Activated CD8-positive, alpha-beta T cell treated with anti-CD3 and anti-CD28 coated beads, Interleukin-2, amount 10 ng/mL, durations not matched to agents 7 days and 5 days (primary cell): ENCODE results near the gene COL27A1. TPM values are rescaled to one million over a fixed set of nuclear protein-coding genes. Genes with fewer than 3 reads are reported as not detected.

Experiments used
- ATAC-seq: fragments of 150-1000 bp; cut with Tn5 transposase; one replicate; pipeline ENCODE4 v1.10.0; 2021; ENCODE audit warnings: moderate library complexity
- CTCF ChIA-PET: fragments of 350-600 bp; sonication (Branson Sonifier 250); formaldehyde crosslinking; loops from one replicate; lab custom pipeline; 2021; ENCODE audit warnings: antibody characterized with exemption; lab: Charles Lee
- POLR2A ChIA-PET: fragments of 350-600 bp; sonication (Branson Sonifier 250); formaldehyde crosslinking; loops from one replicate; lab custom pipeline; 2021; ENCODE audit warnings: antibody characterized with exemption; lab: Charles Lee
- DNase-seq: peaks from one replicate; pipeline ENCODE4 v3.0.0-alpha.2; 2020
- H3K27ac Mint-ChIP-seq: one replicate; pipeline ENCODE4 v1.8.0; 2021; ENCODE audit warnings: mild to moderate bottlenecking, mixed read lengths
- H3K27me3 Mint-ChIP-seq: one replicate; pipeline ENCODE4 v1.8.0; 2021; ENCODE audit warnings: low read depth, mixed read lengths
- H3K36me3 Mint-ChIP-seq: one replicate; pipeline ENCODE4 v1.8.0; 2021; ENCODE audit warnings: low read depth, mixed read lengths
- H3K4me1 Mint-ChIP-seq: one replicate; pipeline ENCODE4 v1.8.0; 2021; ENCODE audit warnings: low read depth, mixed read lengths
- H3K4me3 Mint-ChIP-seq: one replicate; pipeline ENCODE4 v1.8.0; 2021; ENCODE audit warnings: mild to moderate bottlenecking, mixed read lengths
- H3K9me3 Mint-ChIP-seq: one replicate; pipeline ENCODE4 v1.8.0; 2022; ENCODE audit warnings: mixed read lengths; ENCODE audit not compliant: insufficient read depth
- total RNA-seq, 2 experiments: library from RNA; stranded (reverse); gene quantifications; one replicate each; pipeline ENCODE4 v1.2.3, GENCODE V29; 2021

The COL27A1 gene
- total RNA-seq, 2 experiments from 2014 or later, result 0.47 to 0.99 TPM

DNA sequence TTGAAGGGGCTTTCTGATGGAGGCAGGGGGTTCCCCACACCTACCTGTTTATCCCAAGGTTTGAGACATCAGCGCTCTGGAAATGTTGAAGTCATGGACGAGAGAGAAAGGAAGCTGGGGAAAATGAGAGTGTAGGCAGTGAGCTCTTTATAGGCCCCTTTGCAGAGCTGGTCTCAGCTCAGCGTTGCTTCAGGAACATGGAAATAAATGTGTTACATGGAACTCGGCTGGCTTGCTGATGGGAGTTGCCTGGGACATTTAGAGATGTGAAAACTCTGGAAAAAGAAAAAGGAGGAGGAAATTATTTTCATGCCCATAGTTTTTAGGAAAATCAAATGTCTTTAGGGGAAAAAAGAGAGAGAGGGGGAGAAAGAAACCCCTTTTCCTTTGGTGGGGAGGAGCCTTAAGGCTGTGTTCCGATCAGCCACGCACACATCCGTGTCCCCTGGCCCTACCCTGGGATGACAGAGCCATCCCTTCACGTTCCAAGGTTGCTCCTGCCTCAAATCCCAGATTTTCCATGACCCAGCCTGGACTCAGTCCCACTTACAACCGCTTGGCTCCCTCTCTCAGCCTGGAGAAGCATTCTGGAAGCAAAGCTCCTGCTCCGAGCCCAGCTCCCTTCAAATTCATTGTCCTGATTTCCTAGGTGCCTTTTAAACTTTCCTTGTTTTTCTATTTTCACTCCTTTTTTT, 78.3 kb downstream of the COL27A1 start:
- H3K9me3 Mint-ChIP-seq, result no peaks in the 10 kb centered on the region
- no peaks in the 10 kb centered on the region for H3K27me3 Mint-ChIP-seq
- ATAC-seq (no peak), DNase-seq (no peak)
- H3K36me3 Mint-ChIP-seq, result no peaks in the 10 kb centered on the region
- CTCF ChIA-PET, result no interaction called here
- H3K4me3 Mint-ChIP-seq, result no peak overlapping the region
- H3K4me1 Mint-ChIP-seq, result no peaks in the 10 kb centered on the region
- H3K27ac Mint-ChIP-seq, result no peak overlapping the region
- POLR2A ChIA-PET, result no interaction called here

- POLR2A ChIA-PET, result interaction anchor here (0.6 kb wide), 1 partner anchor 34 kb away, joined by 3 read pairs; no protein-coding TSS in a partner anchor
Observed at GRCh38 chr9:114235033-114235661, 79.8 kb downstream of the COL27A1 start.

GRCh38 chr9:114236391-114237138, 81.2 kb downstream of the COL27A1 start:
- Mint-ChIP-seq H3K27me3 (no peaks in the 10 kb centered on the region), H3K9me3 (no peaks in the 10 kb centered on the region), H3K27ac (no peak overlapping the region), H3K4me1 (no peaks in the 10 kb centered on the region), H3K4me3 (no peak overlapping the region), H3K36me3 (no peaks in the 10 kb centered on the region)
- ATAC-seq (no peak), DNase-seq (no peak)
- ChIA-PET CTCF (interaction anchor here (0.7 to 1.1 kb wide), 2 partner anchors 54 to 129 kb away, joined by 3 to 4 read pairs; no protein-coding TSS in a partner anchor), POLR2A (interaction anchor here (0.6 to 0.9 kb wide), 2 partner anchors 8 to 11 kb away, joined by 3 to 4 read pairs; no protein-coding TSS in a partner anchor)

More at GRCh38 chr9:114235033-114235661, 79.8 kb downstream of the COL27A1 start:
- CTCF ChIA-PET, result no interaction called here
- no peaks in the 10 kb centered on the region for H3K27me3 Mint-ChIP-seq
- no peak for DNase-seq
- no peaks in the 10 kb centered on the region for H3K4me1 Mint-ChIP-seq
- no peaks in the 10 kb centered on the region for H3K36me3 Mint-ChIP-seq
- H3K9me3 Mint-ChIP-seq, result no peaks in the 10 kb centered on the region
- no peak overlapping the region for H3K27ac Mint-ChIP-seq
- H3K4me3 Mint-ChIP-seq, result no peak overlapping the region
- ATAC-seq, result no peak

DNA sequence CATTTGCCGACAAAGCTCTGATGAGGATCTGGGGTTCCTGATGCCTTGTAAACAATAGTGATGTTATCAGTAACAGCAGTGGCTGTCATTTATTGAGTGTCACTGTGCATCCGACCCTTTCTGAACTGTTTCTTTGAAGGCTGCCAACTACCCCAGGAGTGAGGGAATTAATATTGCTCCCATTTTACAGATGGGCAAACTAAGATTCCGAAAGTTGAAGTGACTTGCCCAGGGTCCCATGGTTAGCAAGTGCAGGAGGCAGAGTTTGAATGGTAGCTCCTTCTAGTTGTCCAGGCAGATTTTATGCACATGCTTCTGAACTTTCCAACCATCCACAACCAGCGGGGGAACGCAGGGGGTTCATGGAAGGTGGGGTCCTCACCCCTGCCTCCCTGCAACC, 81.9 kb downstream of the COL27A1 start:
- POLR2A ChIA-PET, result interaction anchor here (0.6 to 0.9 kb wide), 2 partner anchors 8 to 12 kb away, joined by 3 to 4 read pairs; no protein-coding TSS in a partner anchor
- CTCF ChIA-PET, result interaction anchor here (0.7 kb wide), 1 partner anchor 54 kb away, joined by 4 read pairs; no protein-coding TSS in a partner anchor
- no peak for ATAC-seq
- DNase-seq, result no peak
- H3K36me3 Mint-ChIP-seq, result no peaks in the 10 kb centered on the region
- H3K27ac Mint-ChIP-seq, result no peak overlapping the region
- H3K27me3 Mint-ChIP-seq, result no peaks in the 10 kb centered on the region
- no peak overlapping the region for H3K4me3 Mint-ChIP-seq
- no peaks in the 10 kb centered on the region for H3K9me3 Mint-ChIP-seq
- no peaks in the 10 kb centered on the region for H3K4me1 Mint-ChIP-seq

- POLR2A ChIA-PET, result no interaction called here
Observed at GRCh38 chr9:114237781-114238180, 82.4 kb downstream of the COL27A1 start.

GRCh38 chr9:114238472-114238871, 83.1 kb downstream of the COL27A1 start:
- Mint-ChIP-seq H3K36me3 (no peaks in the 10 kb centered on the region), H3K4me1 (no peaks in the 10 kb centered on the region), H3K27me3 (no peaks in the 10 kb centered on the region), H3K4me3 (no peak overlapping the region), H3K27ac (no peak overlapping the region), H3K9me3 (no peaks in the 10 kb centered on the region)
- ChIA-PET CTCF (interaction anchor here (1.4 kb wide), 1 partner anchor 53 kb away, joined by 6 read pairs; no protein-coding TSS in a partner anchor), POLR2A (interaction anchor here (0.5 kb wide), 1 partner anchor 660 kb away, joined by 3 read pairs; no protein-coding TSS in a partner anchor)
- no peak for ATAC-seq
- DNase-seq, result no peak

More at GRCh38 chr9:114237781-114238180, 82.4 kb downstream of the COL27A1 start:
- Mint-ChIP-seq H3K4me1 (no peaks in the 10 kb centered on the region), H3K36me3 (no peaks in the 10 kb centered on the region), H3K27me3 (no peaks in the 10 kb centered on the region), H3K27ac (no peak overlapping the region), H3K4me3 (no peak overlapping the region), H3K9me3 (no peaks in the 10 kb centered on the region)
- DNase-seq (no peak), ATAC-seq (no peak)
- CTCF ChIA-PET, result no interaction called here

- no peaks in the 10 kb centered on the region for H3K27me3 Mint-ChIP-seq
- H3K9me3 Mint-ChIP-seq, result no peaks in the 10 kb centered on the region
- H3K36me3 Mint-ChIP-seq, result no peaks in the 10 kb centered on the region
- ChIA-PET CTCF (interaction anchor here (1.4 kb wide), 1 partner anchor 52 kb away, joined by 6 read pairs; no protein-coding TSS in a partner anchor), POLR2A (no interaction called here)
- DNase-seq (no peak), ATAC-seq (no peak)
- H3K4me3 Mint-ChIP-seq, result no peak overlapping the region
- no peak overlapping the region for H3K27ac Mint-ChIP-seq
- H3K4me1 Mint-ChIP-seq, result no peaks in the 10 kb centered on the region
Observed at GRCh38 chr9:114238891-114239875, 83.8 kb downstream of the COL27A1 start.

DNA sequence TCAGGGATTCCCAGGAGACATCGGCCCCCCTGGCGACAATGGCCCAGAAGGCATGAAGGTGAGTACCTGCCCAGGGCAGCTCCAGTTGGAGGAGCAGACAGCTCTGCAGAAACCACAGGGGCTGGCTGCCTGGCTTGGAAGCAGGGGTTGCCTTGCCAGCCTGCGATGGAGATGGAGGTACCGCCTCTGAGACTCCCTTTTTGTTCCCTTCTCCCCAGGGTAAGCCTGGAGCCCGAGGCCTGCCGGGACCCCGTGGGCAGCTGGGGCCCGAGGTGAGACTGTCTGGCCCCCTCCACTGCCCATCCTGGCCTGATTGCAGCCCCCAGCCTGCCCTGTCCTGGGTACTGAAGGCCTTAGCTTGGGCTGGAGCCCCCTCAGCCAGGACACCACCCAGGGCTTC, 84.9 kb downstream of the COL27A1 start:
- no peaks in the 10 kb centered on the region for H3K9me3 Mint-ChIP-seq
- no peak overlapping the region for H3K4me3 Mint-ChIP-seq
- no peak for DNase-seq
- ChIA-PET POLR2A (no interaction called here), CTCF (no interaction called here)
- H3K27me3 Mint-ChIP-seq, result no peaks in the 10 kb centered on the region
- no peak overlapping the region for H3K27ac Mint-ChIP-seq
- no peaks in the 10 kb centered on the region for H3K4me1 Mint-ChIP-seq
- ATAC-seq, result no peak
- no peaks in the 10 kb centered on the region for H3K36me3 Mint-ChIP-seq

GRCh38 chr9:114240647-114241558, 85.6 kb downstream of the COL27A1 start:
- no peak for ATAC-seq
- DNase-seq, result no peak
- ChIA-PET POLR2A (no interaction called here), CTCF (no interaction called here)
- Mint-ChIP-seq H3K27ac (no peak overlapping the region), H3K9me3 (no peaks in the 10 kb centered on the region), H3K4me1 (no peaks in the 10 kb centered on the region), H3K4me3 (no peak overlapping the region), H3K36me3 (no peaks in the 10 kb centered on the region), H3K27me3 (no peaks in the 10 kb centered on the region)

- no peaks in the 10 kb centered on the region for H3K4me1 Mint-ChIP-seq
- CTCF ChIA-PET, result no interaction called here
Observed at GRCh38 chr9:114242837-114243236, 87.5 kb downstream of the COL27A1 start.

More at GRCh38 chr9:114242837-114243236, 87.5 kb downstream of the COL27A1 start:
- H3K27ac Mint-ChIP-seq, result no peak overlapping the region
- no peaks in the 10 kb centered on the region for H3K9me3 Mint-ChIP-seq
- no peaks in the 10 kb centered on the region for H3K27me3 Mint-ChIP-seq
- DNase-seq (no peak), ATAC-seq (no peak)
- no peaks in the 10 kb centered on the region for H3K36me3 Mint-ChIP-seq
- POLR2A ChIA-PET, result no interaction called here
- H3K4me3 Mint-ChIP-seq, result no peak overlapping the region
